ENCODE results near the gene HMG20B. TPM values are rescaled to one million over a fixed set of nuclear protein-coding genes. Genes with fewer than 3 reads are reported as not detected.

The HMG20B gene
- total RNA-seq, 1 donor from 2014 or later: 92.8 TPM

DNA sequence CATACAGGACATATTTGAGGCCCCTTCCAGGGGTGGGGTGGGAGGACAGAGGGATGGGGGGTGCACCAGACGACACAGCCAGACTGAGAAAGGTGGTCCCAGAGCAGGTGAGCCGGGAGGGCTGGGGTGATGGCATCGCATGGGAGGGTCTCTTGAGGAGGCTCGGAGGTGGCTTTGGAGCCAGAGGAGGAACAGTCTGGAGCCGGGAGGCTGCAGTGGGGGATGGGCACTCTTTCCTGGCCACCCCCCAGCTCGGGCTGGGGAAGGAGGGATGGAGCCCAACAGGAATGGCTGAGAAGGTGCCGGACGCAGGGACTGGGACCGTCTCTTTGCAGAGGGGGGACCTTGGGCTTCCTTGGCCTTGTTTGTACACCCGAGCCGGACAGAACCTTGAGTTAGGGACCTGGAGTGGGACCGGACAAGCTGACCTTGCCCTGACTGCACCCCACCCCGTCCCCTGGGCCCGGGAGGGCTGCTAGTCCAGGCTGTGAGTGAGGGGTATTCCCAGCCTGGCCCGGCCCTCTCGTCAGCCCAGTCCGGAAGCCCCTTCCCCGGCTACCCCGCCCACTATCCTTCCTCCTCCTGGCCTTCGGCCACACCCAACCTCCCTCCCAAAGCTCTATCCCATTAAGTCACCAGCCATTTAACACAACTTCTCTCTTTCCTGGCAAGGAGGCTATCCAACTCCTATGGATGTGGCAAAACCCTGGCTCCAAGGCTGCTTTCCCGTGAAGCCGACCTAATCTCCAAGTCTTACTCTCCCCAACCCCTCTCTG lies 34.7 kb downstream of the HMG20B start:
- no peak for TF ChIP-seq POLR2A (IDR thresholded peaks at IDR 0.05)
- peak in 1 of 2 donors; percentile 23 for TF ChIP-seq POLR2AphosphoS5 (IDR thresholded peaks at IDR 0.05; ENCODE audit: insufficient read depth in 1 of 2, low read depth in 1 of 2)
- Histone ChIP-seq H3K27ac (peak overlapping the region; percentile 80), H3K27me3 (no peaks in the 10 kb centered on the region), H3K36me3 (peaks cover 0 to 19% of the 10 kb centered on the region in 2 donors), H3K4me1 (peaks cover 55% of the 10 kb centered on the region), H3K9me3 (no peaks in the 10 kb centered on the region), H3K4me3 (peak overlapping the region; percentile 49 to 62)
- intact Hi-C loops (cut with DNase I): no loop called here
- no peak for DNase-seq (ENCODE audit: extremely low spot score in 2 of 2)

DNA sequence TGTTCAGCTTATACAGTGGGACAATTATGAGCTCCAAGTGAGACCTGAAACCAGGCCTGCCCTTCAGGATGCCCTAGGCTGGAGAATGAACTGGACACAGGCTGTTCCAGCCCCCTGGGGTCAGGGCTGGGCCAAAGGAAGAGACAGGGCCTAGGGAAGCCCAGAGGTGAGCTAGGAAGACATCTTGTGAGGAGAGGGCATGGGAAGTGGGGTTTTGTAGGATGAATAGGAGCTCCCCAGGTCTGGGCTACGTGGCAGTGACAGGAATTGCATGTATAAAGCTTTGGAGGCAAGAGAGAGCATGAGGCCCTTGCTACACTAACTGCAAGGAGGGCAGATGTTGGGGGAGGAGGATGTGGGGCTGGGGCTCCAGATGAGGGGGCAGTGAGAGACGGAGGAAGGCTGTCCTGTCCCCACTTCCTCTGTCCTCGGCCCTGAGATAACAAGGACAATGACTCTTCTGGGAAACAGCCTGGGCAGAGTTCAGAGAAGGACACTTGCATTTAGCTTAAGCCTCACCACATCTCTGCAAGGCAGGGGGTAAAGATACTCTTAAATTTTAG lies 35.4 kb downstream of the HMG20B start:
- TF ChIP-seq, protein P1, sequence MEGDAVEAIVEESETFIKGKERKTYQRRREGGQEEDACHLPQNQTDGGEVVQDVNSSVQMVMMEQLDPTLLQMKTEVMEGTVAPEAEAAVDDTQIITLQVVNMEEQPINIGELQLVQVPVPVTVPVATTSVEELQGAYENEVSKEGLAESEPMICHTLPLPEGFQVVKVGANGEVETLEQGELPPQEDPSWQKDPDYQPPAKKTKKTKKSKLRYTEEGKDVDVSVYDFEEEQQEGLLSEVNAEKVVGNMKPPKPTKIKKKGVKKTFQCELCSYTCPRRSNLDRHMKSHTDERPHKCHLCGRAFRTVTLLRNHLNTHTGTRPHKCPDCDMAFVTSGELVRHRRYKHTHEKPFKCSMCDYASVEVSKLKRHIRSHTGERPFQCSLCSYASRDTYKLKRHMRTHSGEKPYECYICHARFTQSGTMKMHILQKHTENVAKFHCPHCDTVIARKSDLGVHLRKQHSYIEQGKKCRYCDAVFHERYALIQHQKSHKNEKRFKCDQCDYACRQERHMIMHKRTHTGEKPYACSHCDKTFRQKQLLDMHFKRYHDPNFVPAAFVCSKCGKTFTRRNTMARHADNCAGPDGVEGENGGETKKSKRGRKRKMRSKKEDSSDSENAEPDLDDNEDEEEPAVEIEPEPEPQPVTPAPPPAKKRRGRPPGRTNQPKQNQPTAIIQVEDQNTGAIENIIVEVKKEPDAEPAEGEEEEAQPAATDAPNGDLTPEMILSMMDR (IDR thresholded peaks at IDR 0.05): no peak
- TF ChIP-seq POLR2A (IDR thresholded peaks at IDR 0.05): no peak
- no peak for TF ChIP-seq POLR2AphosphoS5 (IDR thresholded peaks at IDR 0.05; ENCODE audit: insufficient read depth in 1 of 2, low read depth in 1 of 2)
- peak overlapping the region; percentile 80 for H3K27ac ChIP-seq
- H3K4me1 ChIP-seq: peaks cover 53% of the 10 kb centered on the region
- no peak for DNase-seq (ENCODE audit: extremely low spot score in 2 of 2)
- intact Hi-C loops (cut with DNase I): no loop called here
- peaks cover 0 to 24% of the 10 kb centered on the region in 2 donors for H3K36me3 ChIP-seq
- H3K9me3 ChIP-seq: no peaks in the 10 kb centered on the region
- no peaks in the 10 kb centered on the region for H3K27me3 ChIP-seq
- peak overlapping the region in 1 of 2 donors; percentile 62 for H3K4me3 ChIP-seq

DNA sequence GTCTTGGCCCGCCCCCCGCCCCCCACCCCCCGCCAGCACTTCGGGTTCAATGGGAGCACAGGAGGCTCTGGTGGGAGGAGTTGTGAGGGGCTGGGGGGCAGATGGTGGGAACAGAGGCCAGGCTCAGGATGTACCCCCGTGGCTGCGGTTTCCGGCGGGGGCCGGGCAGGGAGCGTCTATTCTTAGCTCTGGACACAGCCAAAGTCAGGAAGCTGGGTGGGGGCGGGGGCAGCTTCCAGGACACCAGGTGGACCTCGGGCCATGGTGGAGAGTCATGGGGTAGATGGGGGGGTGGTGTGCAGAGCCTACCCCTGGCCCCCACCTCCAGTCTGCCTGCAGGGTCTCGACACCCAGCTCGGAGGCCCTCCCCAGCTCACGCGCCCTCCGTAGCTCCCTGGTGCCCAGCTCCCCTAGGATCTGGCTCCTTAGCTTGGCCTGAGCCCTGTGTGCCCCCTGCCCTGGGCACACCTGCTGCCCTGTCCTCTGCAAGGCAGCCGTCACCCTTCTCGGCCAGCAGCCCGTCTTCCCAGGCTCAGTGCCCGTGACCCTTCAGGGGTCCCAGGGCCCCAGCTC lies 36.1 kb downstream of the HMG20B start:
- H3K27me3 ChIP-seq: no peaks in the 10 kb centered on the region
- DNase-seq (ENCODE audit: extremely low spot score in 2 of 2): no peak
- intact Hi-C loops (cut with DNase I): no loop called here
- H3K36me3 ChIP-seq: peaks cover 0 to 31% of the 10 kb centered on the region in 2 donors
- TF ChIP-seq, protein P1 (IDR thresholded peaks at IDR 0.05): no peak
- TF ChIP-seq POLR2A (IDR thresholded peaks at IDR 0.05) (no peak), POLR2AphosphoS5 (IDR thresholded peaks at IDR 0.05; ENCODE audit: insufficient read depth in 1 of 2, low read depth in 1 of 2) (no peak)
- no peak overlapping the region for H3K4me3 ChIP-seq
- H3K27ac ChIP-seq: peak overlapping the region; percentile 11
- H3K9me3 ChIP-seq: no peaks in the 10 kb centered on the region
- peaks cover 47% of the 10 kb centered on the region for H3K4me1 ChIP-seq

DNA sequence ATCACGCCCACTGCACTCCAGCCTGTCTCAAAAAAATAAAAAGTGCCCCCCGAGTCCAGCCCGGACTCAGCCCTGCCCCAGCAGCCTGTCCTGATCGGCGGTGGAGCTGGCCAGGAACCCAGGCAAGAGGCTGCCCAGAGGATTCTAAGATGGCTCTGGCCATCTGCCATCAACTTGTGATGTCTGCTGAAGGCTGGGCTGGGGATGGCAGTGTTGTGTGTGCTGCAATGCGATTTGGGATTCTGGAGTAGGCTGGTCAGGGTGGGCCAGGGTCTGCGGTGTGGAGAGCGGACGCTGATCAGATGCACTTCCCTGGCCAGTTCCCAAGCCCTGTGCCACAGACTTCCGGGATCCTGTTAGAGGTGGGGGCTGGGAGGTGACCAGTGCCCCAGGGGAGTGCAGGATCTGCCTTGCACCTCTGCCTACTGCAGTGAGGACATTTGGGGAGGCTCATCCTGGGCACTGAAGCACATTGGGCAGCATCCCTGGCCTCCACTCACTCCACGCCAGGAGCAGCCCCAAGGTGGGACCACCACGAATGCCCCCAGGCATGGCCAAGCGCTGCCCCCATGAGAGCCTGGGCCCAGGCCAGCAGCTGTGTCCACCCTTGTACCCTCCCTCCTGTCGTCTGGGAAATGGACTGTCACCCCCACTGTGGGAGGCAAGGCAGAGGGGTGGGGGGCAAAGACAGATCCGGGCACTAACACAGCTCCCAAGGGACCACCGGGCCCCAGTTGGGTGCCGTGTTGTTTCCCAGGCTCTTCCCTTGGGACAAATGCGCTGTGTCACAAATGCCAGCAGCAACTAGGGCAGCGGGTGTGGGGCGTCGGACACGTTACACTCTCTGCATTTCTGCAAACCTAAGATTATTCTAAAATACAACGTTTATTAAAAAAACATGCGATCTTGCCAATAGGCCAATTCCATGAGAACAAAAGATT lies 37.3 kb downstream of the HMG20B start:
- intact Hi-C loops (cut with DNase I): no loop called here
- peaks cover 37% of the 10 kb centered on the region for H3K4me1 ChIP-seq
- H3K4me3 ChIP-seq: no peak overlapping the region
- DNase-seq (ENCODE audit: extremely low spot score in 2 of 2): no peak
- peaks cover 0 to 36% of the 10 kb centered on the region in 2 donors for H3K36me3 ChIP-seq
- no peak for TF ChIP-seq POLR2A (IDR thresholded peaks at IDR 0.05)
- TF ChIP-seq, protein P1 (IDR thresholded peaks at IDR 0.05): no peak
- no peak for TF ChIP-seq POLR2AphosphoS5 (IDR thresholded peaks at IDR 0.05; ENCODE audit: insufficient read depth in 1 of 2, low read depth in 1 of 2)
- no peaks in the 10 kb centered on the region for H3K9me3 ChIP-seq
- no peak overlapping the region for H3K27ac ChIP-seq
- H3K27me3 ChIP-seq: no peaks in the 10 kb centered on the region

Measured in vagina (tissue), 2 donors.